Glutamatergic neuron (in vitro differentiated cells): ENCODE results near the gene LUC7L. TPM values are rescaled to one million over a fixed set of nuclear protein-coding genes. Genes with fewer than 3 reads are reported as not detected.

Experiments
- DNase-seq: peaks from one replicate; pipeline ENCODE4 v3.0.0; 2022
- H3K27ac Mint-ChIP-seq: one replicate; pipeline ENCODE4 v1.8.0; 2020; ENCODE audit warnings: mild to moderate bottlenecking, mixed read lengths, inconsistent platforms; ENCODE audit not compliant: unreplicated experiment
- H3K27me3 Mint-ChIP-seq: one replicate; pipeline ENCODE4 v1.8.0; 2020; ENCODE audit warnings: mild to moderate bottlenecking, moderate library complexity, mixed read lengths, inconsistent platforms; ENCODE audit not compliant: unreplicated experiment
- H3K36me3 Mint-ChIP-seq: one replicate; pipeline ENCODE4 v1.8.0; 2020; ENCODE audit warnings: mild to moderate bottlenecking, mixed read lengths, inconsistent platforms; ENCODE audit not compliant: unreplicated experiment
- H3K4me1 Mint-ChIP-seq: one replicate; pipeline ENCODE4 v1.8.0; 2020; ENCODE audit warnings: mild to moderate bottlenecking, low read depth, mixed read lengths, inconsistent platforms; ENCODE audit not compliant: unreplicated experiment
- H3K4me3 Mint-ChIP-seq: one replicate; pipeline ENCODE4 v1.8.0; 2020; ENCODE audit warnings: mild to moderate bottlenecking, mixed read lengths, inconsistent platforms; ENCODE audit not compliant: unreplicated experiment
- H3K9me3 Mint-ChIP-seq: one replicate; pipeline ENCODE4 v1.8.0; 2020; ENCODE audit warnings: mild to moderate bottlenecking, moderate library complexity, mixed read lengths, inconsistent platforms; ENCODE audit not compliant: unreplicated experiment
- total RNA-seq: library from RNA; stranded (reverse); fragmentation: NEBNext Ultra II Directional; extraction: Animal tissue kit (Norgen Biotek cat#: 25700); gene quantifications from one replicate; pipeline ENCODE4 v1.2.1, GENCODE V29; 2021; ENCODE audit not compliant: unreplicated experiment
- TF ChIP-seq, protein P1 (sequence below): fragments of 200-600 bp; sonication (generic); IDR thresholded peaks from one replicate; pipeline ENCODE4 v1.5.0; 2021; ENCODE audit not compliant: partially characterized antibody, unreplicated experiment

LUC7L gene
- total RNA-seq, 1 donor from 2014 or later: 213 TPM

DNA sequence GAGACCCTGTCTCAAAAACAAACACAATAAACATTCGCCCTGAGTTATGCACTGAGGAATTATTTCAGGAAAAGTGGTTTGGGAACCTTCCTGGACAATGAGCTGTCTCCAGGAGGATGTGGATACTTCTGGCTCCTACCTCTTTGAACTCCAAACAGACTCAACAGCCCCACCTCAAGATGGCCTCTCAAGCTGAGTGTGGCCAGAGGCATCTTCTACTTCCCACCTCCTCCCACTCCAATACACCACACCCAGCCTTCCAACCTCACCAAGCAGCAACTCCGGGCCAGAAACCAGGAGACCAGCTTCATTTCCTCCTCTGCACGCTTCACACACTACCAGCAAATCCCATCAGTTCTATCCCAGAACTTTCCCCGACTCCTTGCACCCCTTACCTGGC lies 37.4 kb downstream of the LUC7L start:
- Mint-ChIP-seq H3K27ac (peak overlapping the region; percentile 55), H3K9me3 (peaks cover 4% of the 10 kb centered on the region), H3K36me3 (no peaks in the 10 kb centered on the region), H3K27me3 (peaks cover 9% of the 10 kb centered on the region), H3K4me3 (no peak overlapping the region), H3K4me1 (no peaks in the 10 kb centered on the region)
- no peak for DNase-seq
- TF ChIP-seq, protein P1, sequence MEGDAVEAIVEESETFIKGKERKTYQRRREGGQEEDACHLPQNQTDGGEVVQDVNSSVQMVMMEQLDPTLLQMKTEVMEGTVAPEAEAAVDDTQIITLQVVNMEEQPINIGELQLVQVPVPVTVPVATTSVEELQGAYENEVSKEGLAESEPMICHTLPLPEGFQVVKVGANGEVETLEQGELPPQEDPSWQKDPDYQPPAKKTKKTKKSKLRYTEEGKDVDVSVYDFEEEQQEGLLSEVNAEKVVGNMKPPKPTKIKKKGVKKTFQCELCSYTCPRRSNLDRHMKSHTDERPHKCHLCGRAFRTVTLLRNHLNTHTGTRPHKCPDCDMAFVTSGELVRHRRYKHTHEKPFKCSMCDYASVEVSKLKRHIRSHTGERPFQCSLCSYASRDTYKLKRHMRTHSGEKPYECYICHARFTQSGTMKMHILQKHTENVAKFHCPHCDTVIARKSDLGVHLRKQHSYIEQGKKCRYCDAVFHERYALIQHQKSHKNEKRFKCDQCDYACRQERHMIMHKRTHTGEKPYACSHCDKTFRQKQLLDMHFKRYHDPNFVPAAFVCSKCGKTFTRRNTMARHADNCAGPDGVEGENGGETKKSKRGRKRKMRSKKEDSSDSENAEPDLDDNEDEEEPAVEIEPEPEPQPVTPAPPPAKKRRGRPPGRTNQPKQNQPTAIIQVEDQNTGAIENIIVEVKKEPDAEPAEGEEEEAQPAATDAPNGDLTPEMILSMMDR: no peak

DNA sequence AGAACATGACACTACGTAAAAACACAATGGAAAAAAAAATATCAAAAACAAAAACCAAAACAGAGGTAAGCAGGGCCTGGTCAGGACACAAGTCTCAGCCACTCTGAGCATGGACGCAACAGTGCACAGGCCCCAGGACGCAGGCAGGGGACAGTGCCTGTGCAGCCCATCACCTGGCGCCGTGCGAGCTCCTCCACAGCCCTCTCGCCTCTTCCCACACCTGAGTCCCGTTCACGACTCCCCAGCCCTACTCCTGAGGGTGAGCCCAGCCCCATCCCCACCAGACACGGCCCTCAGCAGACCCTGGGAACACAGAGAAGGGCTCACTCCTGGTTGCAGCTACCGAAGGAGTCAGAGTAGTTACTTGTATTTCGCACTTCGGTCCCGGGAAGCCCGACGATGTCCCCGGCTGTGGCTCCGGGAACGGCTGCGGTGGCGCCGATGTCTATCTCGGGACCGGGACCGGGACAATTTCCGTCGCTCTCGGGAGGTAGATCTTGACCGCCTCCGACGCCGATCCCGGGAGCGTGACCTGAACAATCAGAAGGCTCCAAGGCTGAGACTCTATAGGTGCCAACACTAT lies 39.6 kb downstream of the LUC7L start:
- no peaks in the 10 kb centered on the region for H3K36me3 Mint-ChIP-seq
- TF ChIP-seq, protein P1: no peak
- no peak for DNase-seq
- H3K27ac Mint-ChIP-seq: no peak overlapping the region
- H3K9me3 Mint-ChIP-seq: peaks cover 6% of the 10 kb centered on the region
- H3K27me3 Mint-ChIP-seq: peaks cover 9% of the 10 kb centered on the region
- no peak overlapping the region for H3K4me3 Mint-ChIP-seq
- no peaks in the 10 kb centered on the region for H3K4me1 Mint-ChIP-seq

DNA sequence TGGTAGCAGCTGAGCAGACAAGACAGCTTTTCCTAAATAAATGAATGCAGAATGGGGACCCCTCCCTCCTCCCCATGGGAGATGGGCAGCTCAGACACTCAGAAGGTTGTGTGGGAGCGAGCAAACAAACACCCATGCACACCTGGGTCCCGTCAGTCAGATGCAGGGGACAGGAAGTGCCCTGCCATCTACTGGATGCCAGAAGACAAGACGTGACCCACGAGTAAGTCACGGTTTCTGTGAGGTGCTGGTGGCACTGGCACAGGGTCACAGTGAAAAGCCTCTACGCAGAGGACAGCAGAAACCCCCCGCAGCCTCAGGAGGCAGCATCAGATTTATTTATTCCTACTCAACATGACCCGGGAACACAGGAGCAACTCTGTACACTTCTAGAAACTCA lies 40.6 kb downstream of the LUC7L start:
- DNase-seq: no peak
- TF ChIP-seq, protein P1: no peak
- H3K36me3 Mint-ChIP-seq: no peaks in the 10 kb centered on the region
- peaks cover 9% of the 10 kb centered on the region for H3K27me3 Mint-ChIP-seq
- no peak overlapping the region for H3K27ac Mint-ChIP-seq
- H3K4me3 Mint-ChIP-seq: no peak overlapping the region
- no peaks in the 10 kb centered on the region for H3K4me1 Mint-ChIP-seq
- H3K9me3 Mint-ChIP-seq: peaks cover 6% of the 10 kb centered on the region

DNA sequence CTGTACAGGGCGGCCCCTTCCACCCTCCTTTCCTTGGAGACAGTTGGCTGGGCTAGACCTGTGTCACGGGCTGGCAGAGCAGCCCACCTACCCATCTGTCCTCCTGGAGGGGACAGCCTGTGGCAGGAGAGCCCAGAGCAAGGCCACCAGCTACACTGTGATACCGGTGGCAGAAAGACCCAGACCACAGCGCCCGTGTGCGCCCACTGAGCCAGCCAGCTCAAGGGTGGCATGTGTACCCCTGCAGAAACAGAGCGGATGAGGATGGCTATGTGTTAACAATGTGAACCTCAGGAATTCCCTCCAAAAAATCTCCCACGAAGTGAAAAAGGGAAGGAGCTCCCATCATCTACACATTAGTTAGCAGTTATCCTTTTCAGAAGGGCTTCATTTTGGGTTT lies 41.9 kb downstream of the LUC7L start:
- no peak for DNase-seq
- TF ChIP-seq, protein P1: no peak
- Mint-ChIP-seq H3K4me3 (no peak overlapping the region), H3K9me3 (peaks cover 4% of the 10 kb centered on the region), H3K27ac (no peak overlapping the region), H3K36me3 (no peaks in the 10 kb centered on the region), H3K4me1 (no peaks in the 10 kb centered on the region), H3K27me3 (peaks cover 7% of the 10 kb centered on the region)

DNA sequence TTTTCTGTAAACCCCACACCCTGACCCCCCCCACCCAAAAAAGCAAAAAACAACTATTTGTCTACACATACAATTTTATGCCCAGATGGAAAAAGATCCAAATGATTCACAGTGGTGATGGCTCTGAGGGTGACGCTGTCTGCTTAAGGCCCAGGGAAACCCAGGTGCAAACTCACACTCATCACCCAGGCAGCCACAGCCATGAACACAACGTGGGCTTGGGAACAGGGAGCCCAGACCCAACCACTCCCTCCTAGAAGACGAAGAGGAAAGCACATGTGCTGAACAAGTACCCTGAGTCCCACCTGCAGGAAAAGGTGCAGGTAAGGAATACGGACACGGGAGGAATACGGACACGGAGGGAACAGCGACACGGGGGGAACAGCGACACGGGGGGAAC lies 43.6 kb downstream of the LUC7L start:
- H3K36me3 Mint-ChIP-seq: no peaks in the 10 kb centered on the region
- no peak overlapping the region for H3K27ac Mint-ChIP-seq
- DNase-seq: no peak
- TF ChIP-seq, protein P1: no peak
- H3K4me3 Mint-ChIP-seq: no peak overlapping the region
- H3K27me3 Mint-ChIP-seq: peaks cover 1% of the 10 kb centered on the region
- H3K9me3 Mint-ChIP-seq: peaks cover 9% of the 10 kb centered on the region
- H3K4me1 Mint-ChIP-seq: no peaks in the 10 kb centered on the region
